Colon (tissue), 2 donors: ENCODE data around the gene CCNDBP1.
A peak's percentile ranks its signal among the peaks of the same experiment; 100 is the strongest.
"Not testable (repeated sequence)": the region's sequence is repeated elsewhere in the genome, so short reads cannot be mapped to it uniquely, and the experiment has no call there.

Source experiments
- FAIRE-seq: peaks from 2 replicates; lab custom pipeline; 2012; peaks lifted over from hg19 to GRCh38; lab: Jason Lieb, UNC
- donor health status: control.
- donor health status: control.

CCNDBP1 gene

DNA sequence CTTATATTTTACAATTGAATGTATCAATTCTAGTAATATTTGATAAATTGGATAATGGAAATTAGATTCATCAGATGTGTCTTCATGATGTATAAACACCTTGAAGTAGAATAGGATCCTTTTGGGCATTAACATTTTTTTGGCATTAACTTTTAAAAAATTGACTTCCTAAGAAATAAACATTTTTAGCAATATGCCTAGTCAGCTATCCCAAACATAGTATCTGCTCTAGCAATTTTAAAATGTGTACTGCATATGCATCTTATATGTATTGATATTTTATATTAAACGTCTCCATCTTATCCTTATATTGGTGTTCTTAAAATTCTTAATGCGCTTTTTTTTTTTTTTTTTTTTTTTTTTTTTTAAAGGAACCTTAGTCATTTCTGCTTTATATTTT is 8.5 kb downstream of the CCNDBP1 start:
- peak; percentile 65 for FAIRE-seq

DNA sequence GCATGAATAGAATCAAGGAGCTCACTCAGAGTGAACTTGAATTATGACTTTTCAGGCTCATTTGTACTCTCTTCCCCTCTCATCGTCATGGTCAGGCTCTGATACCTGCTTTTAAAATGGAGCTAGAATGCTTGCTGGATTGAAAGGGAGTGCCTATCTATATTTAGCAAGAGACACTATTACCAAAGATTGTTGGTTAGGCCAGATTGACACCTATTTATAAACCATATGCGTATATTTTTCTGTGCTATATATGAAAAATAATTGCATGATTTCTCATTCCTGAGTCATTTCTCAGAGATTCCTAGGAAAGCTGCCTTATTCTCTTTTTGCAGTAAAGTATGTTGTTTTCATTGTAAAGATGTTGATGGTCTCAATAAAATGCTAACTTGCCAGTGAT is 9.6 kb downstream of the CCNDBP1 start:
- no peak for FAIRE-seq

DNA sequence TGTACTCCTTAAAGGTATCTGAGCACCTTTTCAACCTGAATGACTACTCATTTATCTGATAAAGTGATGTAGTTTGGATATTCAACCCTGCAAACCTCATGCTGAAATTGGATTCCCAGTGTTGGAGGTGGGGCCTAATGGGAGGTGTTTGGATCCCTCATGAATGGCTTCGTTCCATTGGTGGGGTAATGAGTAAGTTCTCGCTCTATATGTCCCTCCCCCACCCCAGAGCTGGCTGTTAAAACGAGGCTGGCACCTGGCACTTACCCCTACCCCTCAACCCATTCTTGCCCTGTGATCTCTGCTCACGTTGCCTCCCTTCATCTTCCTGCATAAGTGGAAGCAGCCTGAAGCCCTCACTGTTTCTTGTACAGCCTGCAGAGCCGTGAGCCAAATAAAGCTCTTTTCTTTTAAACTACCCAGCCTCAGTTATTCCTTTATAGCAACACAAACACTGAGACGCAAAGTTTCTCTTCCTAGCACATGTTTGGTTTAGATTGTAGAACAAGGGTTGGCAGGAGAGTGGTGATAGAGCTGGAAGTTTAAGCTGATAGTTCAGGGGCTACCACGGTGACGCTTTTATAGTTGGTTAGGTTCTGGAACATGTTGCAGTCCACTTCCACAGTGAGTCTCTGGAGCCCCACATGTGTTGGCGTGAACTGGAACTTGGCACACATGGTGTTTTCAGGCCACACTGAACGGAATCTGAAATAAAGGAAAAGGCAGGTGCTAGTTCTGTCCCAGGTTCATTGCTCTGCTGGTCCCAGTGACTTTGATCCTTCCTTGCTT is 11.8 kb downstream of the CCNDBP1 start:
- no peak for FAIRE-seq

DNA sequence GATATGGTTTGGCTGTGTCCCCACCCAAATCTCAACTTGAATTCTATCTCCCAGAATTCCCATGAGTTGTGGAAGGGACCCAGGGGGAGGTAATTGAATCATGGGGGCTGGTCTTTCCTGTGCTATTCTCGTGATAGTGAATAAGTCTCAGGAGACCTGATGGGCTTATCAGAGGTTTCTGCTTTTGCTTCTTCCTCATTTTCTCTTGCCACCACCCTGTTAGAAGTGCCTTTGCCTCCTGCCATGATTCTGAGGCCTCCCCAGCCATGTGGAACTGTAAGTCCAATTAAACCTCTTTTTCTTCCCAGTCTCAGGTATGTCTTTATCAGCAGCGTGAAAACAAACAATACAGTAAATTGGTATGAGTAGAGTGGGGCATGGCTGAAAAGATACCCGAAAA is 12.6 kb downstream of the CCNDBP1 start:
- not testable (repeated sequence) for FAIRE-seq

DNA sequence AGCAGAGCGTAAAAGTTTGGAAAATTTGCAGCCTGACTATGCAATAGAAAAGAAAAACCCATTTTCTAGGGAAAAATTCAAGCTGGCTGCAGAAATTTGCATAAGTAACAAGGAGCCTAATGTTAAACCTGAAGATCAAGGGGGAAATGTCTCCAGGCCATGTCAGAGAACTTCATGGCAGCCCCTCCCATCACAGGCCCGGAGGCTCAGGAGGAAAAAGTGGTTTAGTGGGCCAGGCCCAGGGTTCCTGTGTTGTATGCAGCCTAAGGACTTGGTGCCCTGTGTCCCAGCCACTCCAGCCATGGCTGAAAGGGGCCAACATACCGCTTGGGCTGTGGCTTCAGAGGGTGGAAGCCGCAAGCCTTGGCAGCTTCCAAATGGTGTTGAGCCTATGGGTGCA is 13.4 kb downstream of the CCNDBP1 start:
- FAIRE-seq: not testable (repeated sequence)

DNA sequence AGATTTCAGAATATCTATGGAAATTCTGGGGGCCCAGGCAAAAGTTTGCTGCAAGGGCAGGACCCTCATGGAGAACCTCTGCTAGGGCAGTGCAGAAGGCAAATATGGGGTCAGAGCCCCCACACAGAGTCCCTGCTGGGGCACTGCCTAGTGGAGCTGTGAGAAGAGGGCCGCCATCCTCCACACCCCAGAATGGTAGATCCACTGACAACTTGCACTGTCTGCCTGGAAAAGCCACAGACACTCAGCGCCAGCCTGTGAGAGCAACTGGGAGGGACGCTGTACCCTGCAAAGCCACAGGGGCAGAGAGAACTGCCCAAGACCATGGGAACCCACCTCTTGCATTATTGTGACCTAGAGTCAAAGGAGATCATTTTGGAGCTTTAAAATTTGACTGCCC is 13.8 kb downstream of the CCNDBP1 start:
- FAIRE-seq: no peak

DNA sequence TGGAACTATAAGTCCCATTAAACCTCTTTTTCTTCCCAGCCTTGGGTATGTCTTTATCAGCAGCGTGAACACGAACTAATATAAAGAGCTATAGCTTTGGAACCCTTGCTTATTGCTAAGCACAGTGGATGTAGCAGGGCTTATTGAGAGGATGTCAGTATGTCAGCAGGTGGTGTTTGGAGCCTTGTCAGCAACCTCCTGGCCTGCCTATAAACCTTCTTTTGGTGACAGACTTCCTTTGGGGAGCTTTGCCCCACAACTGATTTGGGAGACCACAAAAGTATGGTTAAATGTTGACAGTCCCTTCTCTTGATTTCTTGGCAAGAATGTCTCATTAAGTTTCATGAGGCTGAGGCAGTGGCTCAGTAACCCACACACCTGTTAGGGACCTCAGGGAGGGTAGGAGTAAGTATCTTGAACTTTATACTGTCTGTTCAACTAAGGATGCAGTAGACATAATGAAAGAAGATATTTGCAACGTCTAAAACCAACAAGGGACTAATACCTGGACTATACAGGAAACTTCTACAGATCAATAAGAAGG is 14.8 kb downstream of the CCNDBP1 start:
- FAIRE-seq: no peak

DNA sequence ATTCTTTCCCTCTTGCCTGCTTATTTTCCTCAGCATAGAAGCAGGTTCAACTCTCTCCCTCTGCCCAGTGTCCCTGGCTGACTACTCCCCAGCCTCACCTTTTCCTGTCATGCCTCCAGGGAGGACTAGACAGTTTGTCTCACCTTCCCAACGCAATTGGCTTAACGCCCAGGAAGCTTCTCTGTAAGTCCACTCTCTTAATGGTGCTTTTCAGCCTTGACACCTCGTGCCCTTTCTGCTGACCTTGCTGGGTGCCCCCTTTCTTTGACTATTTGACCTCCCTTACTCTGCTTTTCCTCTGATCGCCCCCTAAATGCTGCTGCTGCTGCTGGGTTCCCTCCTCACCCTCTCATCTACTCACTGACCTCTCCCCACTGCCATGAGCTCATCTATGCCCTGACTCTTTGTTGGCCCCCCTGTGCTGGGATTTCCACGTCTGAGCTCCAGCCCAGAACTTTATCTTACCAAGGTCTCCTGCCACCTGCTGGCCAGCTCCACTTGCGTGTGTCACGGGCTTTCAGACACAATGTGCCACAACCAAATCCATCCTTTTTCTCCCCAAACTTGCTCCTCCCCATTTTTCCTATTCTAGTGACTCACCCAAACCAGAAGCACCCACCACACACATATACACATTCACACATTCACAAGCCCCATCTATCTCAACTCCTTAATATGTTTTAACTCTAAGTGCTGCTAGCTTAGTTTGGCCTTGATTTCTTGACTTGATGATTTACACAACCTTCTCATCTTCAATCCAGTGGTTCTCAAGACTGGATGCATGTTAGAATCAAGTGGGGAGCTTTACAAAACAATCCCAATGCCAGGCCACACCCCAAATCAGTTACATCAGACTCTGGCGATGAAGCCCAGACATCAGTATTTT is 19.1 kb downstream of the CCNDBP1 start:
- FAIRE-seq: no peak

DNA sequence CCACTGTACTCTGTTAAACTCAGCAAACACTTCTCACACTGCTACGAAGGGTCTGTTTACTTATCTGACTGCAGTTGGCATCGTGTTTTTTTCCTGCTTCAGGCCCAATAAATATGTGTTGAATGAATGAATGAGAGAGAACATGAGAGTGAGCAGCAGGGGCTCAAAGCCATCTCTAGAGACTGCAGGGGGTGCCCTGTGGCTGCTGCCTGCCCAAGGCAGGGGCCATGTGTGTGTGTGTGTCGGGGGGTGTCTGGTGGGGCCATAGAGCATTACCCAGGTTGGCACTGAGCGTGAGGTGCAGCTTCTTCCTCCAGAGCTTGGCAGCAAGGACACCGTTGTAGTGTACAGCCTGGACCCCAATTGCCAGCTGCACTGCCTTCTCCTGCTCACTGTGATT is 20.9 kb downstream of the CCNDBP1 start:
- FAIRE-seq: no peak

DNA sequence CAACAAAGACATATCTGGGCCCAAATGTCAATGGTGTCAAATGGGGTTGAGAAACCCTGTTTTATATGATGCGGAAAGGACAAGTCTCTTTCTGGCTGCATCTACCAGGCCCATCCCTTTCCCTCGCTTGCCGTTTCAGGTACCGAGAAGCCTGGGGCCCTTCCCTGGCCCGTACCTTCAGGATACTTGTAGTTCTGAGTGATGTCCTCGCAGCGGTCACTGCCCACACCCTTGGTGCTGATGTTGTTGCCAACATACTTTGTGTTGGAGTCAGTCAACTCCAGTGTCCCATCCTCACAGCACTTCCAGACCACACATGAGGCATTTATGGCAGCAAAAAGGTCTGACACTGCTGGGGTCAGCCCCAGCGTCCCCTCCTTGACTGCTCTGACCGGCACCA is 21.8 kb downstream of the CCNDBP1 start:
- FAIRE-seq: no peak

DNA sequence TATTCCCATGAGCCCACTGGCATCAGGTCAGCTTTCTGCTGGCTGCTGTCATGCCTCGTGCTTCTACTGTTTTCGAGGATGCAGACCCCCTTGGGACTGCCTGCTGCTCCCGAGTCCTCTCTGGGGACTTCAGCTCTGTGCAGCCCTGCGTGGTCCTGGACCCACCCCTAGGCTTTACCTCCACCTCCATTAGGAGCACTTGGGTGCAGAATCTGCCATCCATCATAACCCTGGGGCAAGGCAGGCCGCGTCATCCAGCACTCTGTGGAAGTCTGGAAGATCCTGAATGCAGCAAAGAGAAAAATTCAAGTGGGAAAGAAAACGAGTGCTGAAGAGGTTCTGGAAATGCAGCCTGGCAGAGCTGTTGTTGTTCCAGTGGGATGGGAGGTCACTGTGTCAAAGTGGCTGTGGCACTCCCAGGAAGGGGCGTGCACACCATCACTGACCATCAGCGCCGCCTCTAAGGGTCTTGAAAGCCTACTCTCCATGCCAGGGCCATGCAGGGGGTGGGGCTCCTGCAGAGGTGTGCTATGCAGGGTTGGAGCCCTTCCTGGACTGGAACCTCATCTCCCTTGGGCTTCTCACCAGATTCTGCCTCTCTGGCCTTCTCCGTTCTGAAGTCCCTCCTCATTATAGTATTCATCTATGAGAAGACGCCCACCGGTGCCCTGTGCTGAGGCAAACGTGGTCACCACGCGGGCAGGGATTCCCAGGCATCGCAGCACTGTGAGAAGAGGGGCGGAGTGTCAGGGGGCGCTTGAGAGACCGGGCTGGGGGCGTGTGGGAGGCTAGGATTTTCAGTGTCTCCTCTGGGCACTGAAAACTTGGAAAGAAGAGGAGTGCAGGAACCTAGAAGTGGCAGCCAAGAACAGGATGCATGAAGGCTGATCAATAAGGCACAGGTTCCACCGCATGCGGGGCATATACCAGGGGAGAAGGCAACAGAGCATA is 23.1 kb downstream of the CCNDBP1 start:
- no peak for FAIRE-seq

DNA sequence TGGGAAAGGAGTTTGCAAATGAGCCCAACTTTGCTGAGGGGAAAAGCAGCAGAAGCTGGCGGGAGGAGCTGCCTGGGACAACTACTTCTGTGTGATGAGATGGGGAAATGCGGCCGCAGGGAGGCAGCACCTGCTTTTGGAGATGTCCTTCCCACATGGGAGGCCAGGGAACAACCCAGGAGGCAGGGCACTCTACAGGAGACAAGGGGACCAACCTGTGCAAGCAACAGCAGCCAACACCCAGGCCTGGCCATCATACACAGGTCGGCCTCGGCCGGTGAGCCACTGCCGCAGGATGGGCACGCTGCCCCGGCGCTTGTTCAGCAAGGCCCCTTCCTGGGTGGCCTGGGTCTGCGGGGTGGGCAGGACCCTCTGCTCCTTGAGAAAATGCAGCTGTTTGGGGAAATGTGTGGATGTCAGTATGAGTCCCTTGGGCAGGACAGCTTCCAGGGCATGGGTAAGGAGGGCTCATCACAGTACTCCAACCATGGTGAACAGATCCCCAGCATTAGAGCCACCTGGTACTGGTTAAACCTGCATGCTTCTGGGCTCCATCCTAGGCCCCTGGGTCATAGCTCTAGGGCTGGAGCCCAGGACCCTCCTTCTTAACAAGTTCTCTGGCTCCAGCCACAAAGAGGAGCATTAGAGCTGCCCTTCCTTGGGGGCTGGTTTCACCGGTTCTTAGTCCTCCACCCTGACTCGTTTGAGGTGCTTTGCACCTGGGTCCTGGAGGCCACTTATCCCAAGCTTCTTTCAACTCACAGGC is 24.0 kb downstream of the CCNDBP1 start:
- FAIRE-seq: no peak

DNA sequence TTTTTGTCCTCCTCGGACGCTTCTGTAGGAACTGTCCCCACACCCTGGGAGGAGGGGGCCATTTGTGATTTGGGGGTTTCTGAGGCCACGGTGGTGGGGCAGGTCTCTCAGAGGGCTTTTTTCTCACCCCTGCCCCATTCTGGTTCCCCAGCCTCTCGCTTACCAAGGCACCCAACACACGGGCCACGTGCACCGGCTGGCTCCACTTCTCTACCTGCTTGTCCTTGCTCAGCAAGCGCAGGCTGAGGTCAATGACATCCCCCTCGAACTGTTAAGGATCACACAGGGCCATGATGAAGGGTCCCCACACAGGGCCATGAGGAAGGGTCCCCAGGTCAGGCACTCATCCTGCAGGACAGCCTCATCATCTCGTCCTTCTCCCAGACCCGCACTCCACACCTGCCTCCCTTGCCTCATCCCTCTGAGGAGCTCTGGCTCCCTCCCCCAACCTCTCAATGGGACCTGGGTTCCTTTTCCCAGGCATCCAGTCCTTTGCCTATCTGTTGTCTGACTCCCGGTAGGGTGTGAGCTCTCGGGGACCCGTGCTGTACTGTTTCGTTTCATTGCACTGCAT is 25.1 kb downstream of the CCNDBP1 start:
- no peak for FAIRE-seq

DNA sequence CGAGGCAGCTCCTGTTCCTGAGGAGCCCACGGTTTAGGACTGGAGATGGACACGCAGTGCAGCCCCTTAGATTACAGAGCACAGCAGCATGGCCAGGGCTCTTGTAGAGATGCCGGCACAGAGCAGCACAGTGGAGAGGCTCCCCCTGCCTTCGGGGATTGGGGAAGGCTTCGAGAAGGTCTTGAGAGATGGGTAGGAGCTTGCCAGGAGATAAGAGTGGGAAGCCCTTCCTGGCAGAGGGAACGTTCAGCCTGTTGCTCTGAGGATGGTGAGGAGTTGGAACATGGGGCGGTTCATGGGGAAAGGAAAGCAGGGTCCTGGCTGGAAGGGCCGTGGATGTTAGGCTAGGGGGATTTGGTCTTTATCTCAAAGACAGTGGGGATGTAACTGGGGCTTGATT is 25.6 kb downstream of the CCNDBP1 start:
- FAIRE-seq: no peak

DNA sequence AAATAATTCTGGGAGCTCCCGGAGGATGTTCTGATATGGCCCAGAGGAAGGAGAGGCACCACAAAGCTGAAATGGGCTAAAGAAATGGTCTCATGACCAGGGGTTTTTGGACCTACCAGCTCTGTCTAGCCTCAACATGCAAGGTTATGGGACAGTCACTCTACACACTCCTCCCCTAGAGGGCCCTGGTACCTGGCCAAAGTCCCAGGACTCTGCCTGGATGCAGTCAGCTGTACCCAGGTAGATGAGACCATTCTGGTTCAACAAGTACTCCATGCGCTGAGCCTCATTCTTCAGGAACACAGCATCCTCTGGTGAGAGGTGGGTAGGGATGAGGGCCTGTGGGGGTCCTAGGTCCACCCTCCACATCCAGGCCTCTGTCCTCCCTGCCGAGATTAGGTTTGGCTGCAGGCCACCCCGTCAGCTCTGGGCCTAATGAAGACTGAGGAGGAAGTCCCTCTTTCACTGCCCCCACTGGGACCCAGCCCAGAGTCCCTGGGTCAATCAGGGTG is 26.1 kb downstream of the CCNDBP1 start:
- FAIRE-seq: no peak

DNA sequence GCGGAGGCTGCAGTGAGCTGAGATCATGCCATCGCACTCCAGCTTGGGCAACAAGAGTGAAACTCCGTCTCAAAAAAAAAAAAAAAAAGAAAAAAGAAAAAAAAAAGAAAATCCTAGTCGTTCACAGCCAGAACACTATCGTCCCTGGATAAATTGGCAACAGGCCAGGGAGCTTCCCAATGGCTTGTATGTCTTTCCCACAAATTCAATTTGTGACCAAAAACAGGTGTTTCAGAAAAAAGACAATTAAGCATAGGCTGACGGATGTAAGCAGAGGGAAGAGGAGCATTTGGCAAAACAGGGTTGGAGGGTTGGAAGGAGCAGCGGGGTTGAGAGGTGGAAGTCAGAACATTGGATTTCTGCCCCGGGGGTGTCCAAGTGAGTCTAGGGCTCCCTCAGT is 27.1 kb downstream of the CCNDBP1 start:
- FAIRE-seq: no peak

DNA sequence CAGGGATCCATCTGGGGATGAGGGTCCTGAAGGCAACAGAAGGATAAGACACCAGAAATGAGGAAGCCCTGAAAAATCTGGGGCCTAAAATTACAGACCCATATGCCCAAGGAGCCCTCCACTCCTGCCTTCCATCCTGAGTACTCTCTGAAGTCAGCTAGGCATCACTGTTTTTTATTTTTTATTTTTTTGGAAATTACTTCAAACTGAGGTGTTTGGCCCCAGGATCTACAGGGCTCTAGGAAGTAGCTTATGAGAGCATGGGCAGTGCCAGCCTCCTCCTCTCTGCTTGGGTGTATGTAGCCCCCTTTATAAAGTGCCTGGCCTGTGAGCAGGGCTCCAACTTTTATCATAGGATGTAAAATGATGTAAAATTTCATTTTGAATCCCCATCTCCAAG is 27.7 kb downstream of the CCNDBP1 start:
- FAIRE-seq: no peak

DNA sequence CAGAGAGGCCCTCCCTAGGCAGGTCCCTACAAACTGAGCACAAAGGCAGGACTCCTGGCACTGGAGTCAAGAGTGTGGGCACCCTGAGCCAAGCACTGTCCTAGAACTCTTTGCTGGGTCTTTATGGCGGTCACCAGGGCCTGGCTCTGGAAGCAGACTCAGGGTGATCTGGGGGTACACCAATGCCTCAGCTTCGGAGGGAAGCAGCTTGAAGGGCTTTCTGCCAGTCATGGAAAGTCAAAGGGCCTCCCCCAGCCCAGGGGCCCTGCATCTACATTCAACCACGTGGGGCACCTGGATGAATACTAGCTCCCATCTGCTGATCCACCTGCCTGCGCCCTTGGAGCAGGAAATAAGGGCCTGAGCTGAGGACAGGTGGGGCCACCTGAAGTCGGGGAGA is 28.3 kb downstream of the CCNDBP1 start:
- FAIRE-seq: no peak

DNA sequence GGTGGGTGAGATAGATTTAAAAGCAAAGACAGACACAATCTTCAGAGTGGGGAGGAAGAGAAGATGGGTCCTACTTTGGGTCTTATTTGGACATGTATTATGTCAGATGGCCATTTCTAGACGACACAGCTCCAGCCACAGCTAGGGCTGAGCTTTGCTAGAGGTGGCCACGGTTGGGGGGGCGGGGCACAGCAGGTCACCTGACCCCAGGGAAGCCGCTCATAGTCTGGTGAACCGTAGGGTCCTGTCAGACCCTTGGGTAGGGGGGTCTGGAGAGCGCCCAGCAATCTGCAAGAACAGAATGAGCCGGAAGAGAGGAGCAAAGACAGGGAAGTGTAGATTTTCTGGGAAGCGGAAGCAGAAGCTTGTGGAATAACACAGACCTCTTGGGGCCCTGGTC is 29.0 kb downstream of the CCNDBP1 start:
- no peak for FAIRE-seq

DNA sequence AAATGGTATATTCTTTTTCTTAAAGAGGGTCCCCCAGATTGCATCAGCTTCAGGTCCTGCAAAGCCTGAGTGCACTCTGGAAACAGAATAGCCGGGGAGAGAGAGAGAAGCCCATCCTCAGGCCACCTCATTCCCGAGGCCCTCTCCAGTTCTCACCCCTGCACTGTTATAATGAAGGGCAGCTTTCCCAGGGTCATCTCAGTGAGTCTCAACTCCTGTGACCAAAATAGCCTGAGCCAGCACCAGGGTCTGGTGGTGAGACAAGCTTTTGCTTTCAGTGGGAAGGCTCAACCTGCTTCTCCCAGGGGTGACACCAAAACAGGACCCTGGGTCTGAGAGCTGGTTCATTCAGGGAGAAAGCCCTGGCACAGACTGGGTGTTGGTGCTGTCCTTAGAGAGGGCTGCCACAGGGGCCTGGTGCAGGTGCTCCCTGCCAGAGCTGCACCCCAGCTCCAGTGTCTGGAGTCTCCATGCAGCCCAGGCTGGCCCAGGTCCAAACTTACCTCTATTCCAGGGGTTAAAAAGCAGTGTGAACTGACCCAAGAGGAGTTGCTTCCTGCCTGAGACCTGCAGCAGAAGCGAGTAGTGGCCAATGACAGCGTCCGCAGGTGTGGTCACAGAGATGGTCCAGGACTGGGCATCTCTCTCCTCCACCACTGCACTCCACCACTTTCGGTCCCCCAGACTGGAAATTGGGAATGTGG is 29.5 kb downstream of the CCNDBP1 start:
- no peak for FAIRE-seq
